ENCODE data around the gene SYNE4. TPM values are rescaled to one million over a fixed set of nuclear protein-coding genes. Genes with fewer than 3 reads are reported as not detected.

SYNE4 gene
- total and polyA plus RNA-seq, 2 donors (not counting 3 experiments of a cell fraction or from before 2014, with no cell fraction given), result 0.46 to 0.62 TPM

- peaks cover 5 to 11% of the 10 kb centered on the region in 2 experiments for H3K27me3 ChIP-seq (ENCODE audit: control insufficient read depth in 2 of 2, insufficient read depth in 2 of 2, low read length in 2 of 2)
- FAIRE-seq, result no peak
These were observed 19.8 kb downstream of the SYNE4 start for GRCh38 chr19:35988824-35989223.

More at GRCh38 chr19:35988824-35989223, 19.8 kb downstream of the SYNE4 start:
- Histone ChIP-seq H3K36me3 (ENCODE audit: control insufficient read depth in 2 of 2, extremely low read depth in 1 of 2, insufficient read depth in 2 of 2, low read length in 2 of 2) (no peaks in the 10 kb centered on the region), H3K9me1 (replicated peaks; ENCODE audit: control insufficient read depth, extremely low read depth, insufficient read depth, low read length) (no peaks in the 10 kb centered on the region), H3K9ac (replicated peaks; ENCODE audit: extremely low read depth, insufficient read depth, low read length) (no peak overlapping the region), H3K27ac (ENCODE audit: insufficient read depth, low read depth, low read length) (no peak overlapping the region), H3K4me3 (replicated peaks in 1 of 3; ENCODE audit: insufficient read depth in 1 of 3, low read depth in 1 of 3, low read length in 3 of 3) (no peak overlapping the region), H2AFZ (ENCODE audit: low read depth, low read length) (no peak overlapping the region), H3K79me2 (ENCODE audit: control insufficient read depth, insufficient read depth, low read length) (no peaks in the 10 kb centered on the region), H4K20me1 (replicated peaks; ENCODE audit: control insufficient read depth, extremely low read depth, insufficient read depth, low read length) (no peaks in the 10 kb centered on the region), H3K9me3 (replicated peaks; ENCODE audit: control insufficient read depth, insufficient read depth, low read length) (no peaks in the 10 kb centered on the region), H3K4me1 (ENCODE audit: control insufficient read depth, extremely low read depth, insufficient read depth, low read length) (no peaks in the 10 kb centered on the region), H3K4me2 (ENCODE audit: insufficient read depth, low read length) (no peak overlapping the region)
- BruUV-seq (replicated peaks), result no TSS peak
- dilution Hi-C loops (cut with MboI; ENCODE audit: extremely low pct_ligation_motif_present, low sequenced_read_pairs) (no loop called here), intact Hi-C loops (cut with micrococcal nuclease) (no loop called here)
- ChIA-PET POLR2A (no interaction called here), CTCF (no interaction called here)
- TF ChIP-seq MAX (IDR thresholded peaks at IDR 0.05; ENCODE audit: insufficient read depth, insufficient read length), result no peak
- TF ChIP-seq, protein P1, sequence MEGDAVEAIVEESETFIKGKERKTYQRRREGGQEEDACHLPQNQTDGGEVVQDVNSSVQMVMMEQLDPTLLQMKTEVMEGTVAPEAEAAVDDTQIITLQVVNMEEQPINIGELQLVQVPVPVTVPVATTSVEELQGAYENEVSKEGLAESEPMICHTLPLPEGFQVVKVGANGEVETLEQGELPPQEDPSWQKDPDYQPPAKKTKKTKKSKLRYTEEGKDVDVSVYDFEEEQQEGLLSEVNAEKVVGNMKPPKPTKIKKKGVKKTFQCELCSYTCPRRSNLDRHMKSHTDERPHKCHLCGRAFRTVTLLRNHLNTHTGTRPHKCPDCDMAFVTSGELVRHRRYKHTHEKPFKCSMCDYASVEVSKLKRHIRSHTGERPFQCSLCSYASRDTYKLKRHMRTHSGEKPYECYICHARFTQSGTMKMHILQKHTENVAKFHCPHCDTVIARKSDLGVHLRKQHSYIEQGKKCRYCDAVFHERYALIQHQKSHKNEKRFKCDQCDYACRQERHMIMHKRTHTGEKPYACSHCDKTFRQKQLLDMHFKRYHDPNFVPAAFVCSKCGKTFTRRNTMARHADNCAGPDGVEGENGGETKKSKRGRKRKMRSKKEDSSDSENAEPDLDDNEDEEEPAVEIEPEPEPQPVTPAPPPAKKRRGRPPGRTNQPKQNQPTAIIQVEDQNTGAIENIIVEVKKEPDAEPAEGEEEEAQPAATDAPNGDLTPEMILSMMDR (IDR thresholded peaks at IDR 0.05; ENCODE audit: extremely low read depth in 1 of 2, insufficient read depth in 1 of 2, low read depth in 1 of 2, low read length in 2 of 2), result no peak
- no peak for TF ChIP-seq FOS (IDR thresholded peaks at IDR 0.05; ENCODE audit: borderline replicate concordance, insufficient read depth, low read length)
- no peak for TF ChIP-seq GATA2 (IDR thresholded peaks at IDR 0.05; ENCODE audit: insufficient read depth, insufficient read length, low read depth, low read length)
- TF ChIP-seq POLR2A (IDR thresholded peaks at IDR 0.05; ENCODE audit: low read depth, low read length), result no peak
- no peak for TF ChIP-seq EZH2 (IDR thresholded peaks at IDR 0.05; ENCODE audit: borderline replicate concordance, low read depth, low read length, severe bottlenecking)
- no peak for TF ChIP-seq JUN (IDR thresholded peaks at IDR 0.05; ENCODE audit: borderline replicate concordance, insufficient read depth, insufficient read length, low read depth)
- no peak for TF ChIP-seq POLR2AphosphoS5 (IDR thresholded peaks at IDR 0.05; ENCODE audit: insufficient read depth, low read depth, low read length)
- TF ChIP-seq MYC (IDR thresholded peaks at IDR 0.05; ENCODE audit: low read depth, low read length), result no peak
- DNase-seq (ENCODE audit: low read depth, low spot score), result no peak

Measured in endothelial cell of umbilical vein (primary cell).